ENCODE measurements around the gene ROR2.

ROR2 gene

DNA sequence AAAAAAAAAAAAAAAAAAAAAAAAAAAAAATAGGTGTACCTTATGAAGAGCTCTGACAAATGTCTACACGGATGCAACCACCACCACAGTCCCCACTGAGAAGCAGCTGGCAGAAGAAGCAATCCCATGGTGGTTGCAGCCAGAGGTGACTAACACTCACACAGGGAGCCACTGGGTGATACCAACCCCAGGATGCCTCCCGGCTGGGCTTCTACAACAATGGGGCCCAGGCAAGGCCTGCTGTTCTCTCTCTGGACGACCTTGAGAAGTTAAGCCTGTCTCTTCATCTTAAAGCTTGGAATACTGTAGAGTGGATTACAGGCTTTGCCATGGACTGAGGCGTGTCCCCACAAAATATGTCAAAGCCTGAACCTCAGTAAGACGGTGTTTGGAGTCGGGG is 104.1 kb downstream of the ROR2 start:
- H3K4me3 Mint-ChIP-seq = no peak overlapping the region
- H3K27ac Mint-ChIP-seq = no peak overlapping the region
- no peak for DNase-seq
- no peaks in the 10 kb centered on the region for H3K9me3 Mint-ChIP-seq
- H3K27me3 Mint-ChIP-seq = peaks cover 50% of the 10 kb centered on the region
- no peaks in the 10 kb centered on the region for H3K36me3 Mint-ChIP-seq
- H3K4me1 Mint-ChIP-seq = peaks cover 16% of the 10 kb centered on the region
- CTCF ChIA-PET = no interaction called here

DNA sequence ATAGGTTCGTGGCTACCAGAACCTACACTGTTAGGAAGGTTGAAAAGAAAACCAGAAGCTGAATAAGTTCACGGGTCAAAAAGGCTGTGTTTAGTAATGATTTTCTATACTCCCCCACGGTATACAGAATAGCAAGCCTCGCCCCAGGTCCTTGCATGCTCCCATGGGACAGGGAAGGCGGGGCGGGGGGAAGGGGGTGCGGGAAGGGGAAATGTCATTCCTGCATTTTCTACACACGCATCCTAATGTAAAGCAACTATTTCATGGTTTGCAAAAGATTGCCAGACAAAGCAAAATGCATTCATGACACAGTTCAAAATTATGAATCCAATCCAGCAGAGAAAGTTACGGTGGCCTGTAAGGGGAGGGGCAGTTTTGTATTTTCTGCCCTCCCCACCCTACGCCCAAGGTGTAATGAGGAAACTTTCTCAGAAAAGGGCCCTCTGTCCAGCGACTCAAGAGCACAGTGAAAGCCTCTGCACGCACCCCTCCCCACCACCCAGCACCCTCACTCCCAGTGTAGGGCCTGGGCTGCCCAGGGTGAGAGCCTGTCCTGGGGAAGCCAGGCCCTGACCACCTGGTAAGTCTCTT is 105.2 kb downstream of the ROR2 start:
- H3K4me1 Mint-ChIP-seq = peaks cover 20% of the 10 kb centered on the region
- no peak for DNase-seq
- no peak overlapping the region for H3K27ac Mint-ChIP-seq
- H3K27me3 Mint-ChIP-seq = peaks cover 50% of the 10 kb centered on the region
- CTCF ChIA-PET = no interaction called here
- no peak overlapping the region for H3K4me3 Mint-ChIP-seq
- H3K9me3 Mint-ChIP-seq = no peaks in the 10 kb centered on the region
- no peaks in the 10 kb centered on the region for H3K36me3 Mint-ChIP-seq

DNA sequence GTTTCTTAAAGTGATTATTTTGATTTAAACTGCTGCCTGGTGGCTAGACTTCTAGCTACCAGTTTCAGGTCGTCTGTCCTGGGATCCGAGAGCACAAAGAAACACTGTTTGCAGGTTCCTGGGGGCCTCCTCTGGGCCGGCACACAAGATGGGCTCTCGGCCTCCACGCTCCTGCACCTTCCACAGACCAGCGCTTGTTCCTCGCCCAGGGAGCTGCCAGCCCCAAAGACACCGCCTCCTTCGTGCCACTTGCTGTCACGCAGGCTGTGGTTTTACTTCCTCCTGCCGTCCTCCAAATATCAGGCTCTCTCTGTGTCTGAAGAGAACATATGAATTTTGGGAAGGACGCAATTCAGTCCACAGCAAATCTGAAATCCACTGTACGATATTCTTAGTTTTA is 105.8 kb downstream of the ROR2 start:
- Mint-ChIP-seq H3K36me3 (no peaks in the 10 kb centered on the region), H3K4me3 (no peak overlapping the region), H3K9me3 (no peaks in the 10 kb centered on the region), H3K4me1 (peaks cover 22% of the 10 kb centered on the region), H3K27me3 (peaks cover 50% of the 10 kb centered on the region), H3K27ac (no peak overlapping the region)
- no peak for DNase-seq
- CTCF ChIA-PET = no interaction called here

DNA sequence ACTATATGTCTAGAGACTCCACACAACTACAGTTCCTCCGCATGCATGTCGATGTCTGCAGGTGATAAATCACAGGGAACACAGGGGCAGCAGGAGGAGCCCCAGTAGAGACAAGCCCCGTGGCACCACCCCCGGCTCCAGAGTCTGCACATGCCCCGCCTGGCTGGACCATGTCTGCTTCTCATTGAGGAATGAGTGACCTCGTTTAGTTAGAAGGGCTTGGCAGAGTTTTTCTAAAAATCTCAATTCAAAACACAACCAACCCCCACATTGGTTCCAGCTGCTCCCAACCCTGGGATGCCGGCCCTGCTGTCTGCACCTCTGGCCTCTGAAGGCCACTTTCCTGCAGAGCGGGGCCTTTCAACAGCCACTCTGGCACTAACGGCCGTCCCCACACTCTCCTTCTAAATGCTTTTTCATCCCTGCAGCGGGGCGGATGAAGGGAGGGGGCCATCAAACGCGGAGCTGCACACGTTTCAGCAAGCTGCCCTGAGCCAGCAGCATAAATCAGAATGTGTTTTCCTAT is 106.3 kb downstream of the ROR2 start:
- Mint-ChIP-seq H3K4me1 (peaks cover 22% of the 10 kb centered on the region), H3K36me3 (no peaks in the 10 kb centered on the region), H3K9me3 (no peaks in the 10 kb centered on the region), H3K27me3 (peaks cover 50% of the 10 kb centered on the region), H3K27ac (no peak overlapping the region), H3K4me3 (no peak overlapping the region)
- DNase-seq = no peak
- CTCF ChIA-PET = interaction anchor here (0.6 kb wide), 1 partner anchor 89 kb away, joined by 3 read pairs; no protein-coding TSS in a partner anchor

DNA sequence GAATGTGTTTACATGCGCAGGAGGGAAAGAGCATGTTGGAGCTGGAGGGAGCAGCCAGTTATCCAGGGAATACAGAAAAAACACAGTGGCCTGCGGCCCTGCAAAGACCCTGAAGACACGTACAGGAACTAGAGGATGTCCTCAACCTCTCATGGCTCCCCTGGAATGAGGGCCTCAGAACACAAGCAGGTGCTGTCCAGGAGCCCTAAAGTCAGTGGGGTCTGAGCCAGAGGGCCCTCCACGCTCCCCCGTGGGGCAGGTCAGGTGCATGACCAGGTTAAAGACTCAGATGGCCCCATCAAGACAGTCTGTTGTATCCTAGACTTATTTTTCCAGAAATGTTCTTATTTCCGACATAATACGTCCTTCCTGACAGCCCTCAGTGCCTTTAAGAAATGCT is 106.9 kb downstream of the ROR2 start:
- CTCF ChIA-PET = interaction anchor here (0.6 kb wide), 1 partner anchor 90 kb away, joined by 3 read pairs; no protein-coding TSS in a partner anchor
- peaks cover 22% of the 10 kb centered on the region for H3K4me1 Mint-ChIP-seq
- no peaks in the 10 kb centered on the region for H3K9me3 Mint-ChIP-seq
- H3K27ac Mint-ChIP-seq = no peak overlapping the region
- no peak overlapping the region for H3K4me3 Mint-ChIP-seq
- no peak for DNase-seq
- peaks cover 55% of the 10 kb centered on the region for H3K27me3 Mint-ChIP-seq
- no peaks in the 10 kb centered on the region for H3K36me3 Mint-ChIP-seq

DNA sequence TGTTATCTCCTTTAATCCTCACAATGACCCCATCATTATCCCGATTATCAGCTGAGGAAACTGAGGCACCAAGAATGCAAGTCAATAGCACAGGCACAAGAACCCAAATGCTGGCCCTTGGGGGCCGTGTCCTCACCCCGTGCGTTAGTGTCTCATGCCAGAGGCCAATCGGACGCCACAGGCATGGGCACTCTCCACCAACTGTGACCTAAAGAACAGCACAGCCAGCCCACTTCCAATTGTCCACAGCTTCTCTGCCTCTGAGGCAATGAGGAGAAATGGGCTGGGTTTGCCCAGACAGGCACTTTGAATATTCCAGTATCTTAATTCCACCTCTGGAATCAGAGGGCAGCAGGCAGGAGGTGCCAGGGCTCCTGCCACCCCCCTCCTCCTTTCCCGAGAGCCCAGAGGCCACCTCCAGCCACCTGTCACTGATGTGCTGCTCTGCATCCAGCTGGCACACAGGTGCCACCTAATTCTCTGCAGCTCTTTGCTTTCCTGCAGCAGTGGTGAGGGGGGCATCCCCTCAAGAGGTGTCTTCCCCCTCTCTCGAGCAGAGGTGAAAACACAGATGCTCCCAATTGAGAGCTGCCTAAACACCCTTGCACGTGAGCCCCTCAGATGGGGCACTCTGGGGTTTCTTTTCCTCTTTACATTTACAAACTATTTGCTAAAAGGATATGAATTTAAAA is 107.5 kb downstream of the ROR2 start:
- CTCF ChIA-PET = no interaction called here
- Mint-ChIP-seq H3K4me1 (peaks cover 16% of the 10 kb centered on the region), H3K4me3 (no peak overlapping the region), H3K9me3 (no peaks in the 10 kb centered on the region), H3K27me3 (peaks cover 52% of the 10 kb centered on the region), H3K27ac (no peak overlapping the region), H3K36me3 (no peaks in the 10 kb centered on the region)
- DNase-seq = no peak

DNA sequence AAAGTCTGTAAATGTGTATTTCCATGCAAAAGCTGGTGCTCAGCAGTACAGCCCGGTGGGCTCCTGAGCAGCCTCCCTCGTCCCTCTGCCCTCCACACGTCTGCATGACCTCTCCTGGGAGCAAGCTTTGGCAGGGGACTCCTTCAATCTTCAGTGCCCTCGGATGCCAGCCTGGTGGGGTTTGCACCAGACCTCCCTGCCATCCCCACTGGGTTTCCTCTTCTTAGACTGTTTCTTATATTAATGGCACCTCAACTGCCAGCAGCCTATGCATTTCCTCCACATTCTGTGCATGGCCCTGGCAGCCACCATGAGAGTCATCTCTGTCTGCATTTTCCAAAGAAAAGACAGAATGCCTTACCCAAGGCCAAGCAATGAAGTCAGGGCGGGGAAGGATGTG is 108.4 kb downstream of the ROR2 start:
- no peaks in the 10 kb centered on the region for H3K36me3 Mint-ChIP-seq
- no peak overlapping the region for H3K4me3 Mint-ChIP-seq
- no peak overlapping the region for H3K27ac Mint-ChIP-seq

DNA sequence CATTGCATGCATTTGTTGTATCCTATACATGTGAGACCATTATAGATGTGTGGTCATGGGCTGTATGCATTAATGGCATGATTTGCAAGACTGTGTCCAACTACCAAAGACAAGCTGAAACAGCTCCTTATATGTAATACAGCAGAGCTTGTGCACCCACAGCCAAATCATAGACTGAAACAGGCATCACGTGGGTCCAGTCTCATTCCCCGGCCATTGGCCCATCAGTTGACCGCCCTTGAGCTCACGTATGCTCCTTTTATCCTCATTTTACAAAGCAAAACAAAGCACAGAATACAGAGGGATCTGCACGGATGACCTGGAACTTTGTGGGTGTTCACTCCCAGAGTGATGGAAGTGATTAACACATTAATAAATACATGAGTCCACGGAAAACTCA is 109.1 kb downstream of the ROR2 start:
- Mint-ChIP-seq H3K9me3 (no peaks in the 10 kb centered on the region), H3K27me3 (peaks cover 43% of the 10 kb centered on the region), H3K4me3 (no peak overlapping the region), H3K4me1 (peaks cover 13% of the 10 kb centered on the region), H3K27ac (no peak overlapping the region), H3K36me3 (no peaks in the 10 kb centered on the region)
- no peak for DNase-seq
- CTCF ChIA-PET = no interaction called here

More for the DNA sequence above, 108.4 kb downstream of the ROR2 start:
- CTCF ChIA-PET = no interaction called here
- Mint-ChIP-seq H3K4me1 (peaks cover 13% of the 10 kb centered on the region), H3K27me3 (peaks cover 48% of the 10 kb centered on the region), H3K9me3 (no peaks in the 10 kb centered on the region)
- no peak for DNase-seq

DNA sequence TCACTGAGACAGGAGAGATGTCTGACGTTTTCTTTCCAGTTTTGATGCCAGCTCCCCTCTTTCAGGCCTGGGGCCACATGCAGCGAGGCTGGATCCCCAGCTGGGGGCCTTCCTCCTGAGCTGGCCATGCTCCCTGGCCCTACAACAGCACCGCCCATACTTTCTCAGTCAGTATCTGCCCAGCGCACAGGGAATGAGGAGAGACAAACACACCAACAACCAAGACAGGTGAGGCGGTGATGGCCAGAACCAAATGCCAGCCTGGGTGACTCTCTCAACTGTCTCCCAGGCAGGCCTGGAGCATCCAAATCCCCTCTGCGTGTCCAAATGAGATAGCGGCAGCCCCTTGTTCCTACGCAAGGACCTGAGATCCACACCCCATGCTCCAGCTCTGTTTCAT is 109.6 kb downstream of the ROR2 start:
- Mint-ChIP-seq H3K27ac (no peak overlapping the region), H3K27me3 (peaks cover 43% of the 10 kb centered on the region), H3K4me3 (no peak overlapping the region), H3K4me1 (peaks cover 13% of the 10 kb centered on the region), H3K9me3 (no peaks in the 10 kb centered on the region), H3K36me3 (no peaks in the 10 kb centered on the region)
- CTCF ChIA-PET = no interaction called here
- DNase-seq = no peak

DNA sequence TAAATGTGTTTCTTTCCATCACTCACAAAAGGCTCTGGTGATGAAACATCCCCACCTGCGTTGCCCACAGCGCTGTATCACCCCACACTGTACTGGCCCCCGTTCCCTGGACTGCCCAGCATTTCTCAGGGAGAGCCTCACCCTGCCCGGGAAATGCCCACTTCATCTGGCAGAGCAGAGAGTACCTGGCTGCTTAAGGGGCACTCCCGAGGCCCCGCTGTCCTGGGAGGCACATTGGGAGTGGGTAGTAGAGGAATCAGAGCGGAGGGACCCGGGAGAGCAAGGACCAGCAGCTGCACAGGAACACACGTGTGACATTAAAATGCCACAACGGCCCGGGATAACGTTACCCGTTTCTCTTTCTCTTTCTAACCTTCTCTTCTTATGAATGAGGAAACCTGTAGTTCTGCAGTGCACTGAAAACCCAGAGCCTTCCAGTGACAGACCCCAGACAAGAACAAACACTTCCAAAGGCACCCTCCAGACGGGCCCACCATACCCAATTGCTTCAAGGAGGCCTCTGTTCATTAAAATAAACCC is 110.0 kb downstream of the ROR2 start:
- peaks cover 43% of the 10 kb centered on the region for H3K27me3 Mint-ChIP-seq
- H3K4me3 Mint-ChIP-seq = no peak overlapping the region
- no peak for DNase-seq
- CTCF ChIA-PET = no interaction called here
- no peak overlapping the region for H3K27ac Mint-ChIP-seq
- peaks cover 13% of the 10 kb centered on the region for H3K4me1 Mint-ChIP-seq
- H3K9me3 Mint-ChIP-seq = no peaks in the 10 kb centered on the region
- no peaks in the 10 kb centered on the region for H3K36me3 Mint-ChIP-seq

DNA sequence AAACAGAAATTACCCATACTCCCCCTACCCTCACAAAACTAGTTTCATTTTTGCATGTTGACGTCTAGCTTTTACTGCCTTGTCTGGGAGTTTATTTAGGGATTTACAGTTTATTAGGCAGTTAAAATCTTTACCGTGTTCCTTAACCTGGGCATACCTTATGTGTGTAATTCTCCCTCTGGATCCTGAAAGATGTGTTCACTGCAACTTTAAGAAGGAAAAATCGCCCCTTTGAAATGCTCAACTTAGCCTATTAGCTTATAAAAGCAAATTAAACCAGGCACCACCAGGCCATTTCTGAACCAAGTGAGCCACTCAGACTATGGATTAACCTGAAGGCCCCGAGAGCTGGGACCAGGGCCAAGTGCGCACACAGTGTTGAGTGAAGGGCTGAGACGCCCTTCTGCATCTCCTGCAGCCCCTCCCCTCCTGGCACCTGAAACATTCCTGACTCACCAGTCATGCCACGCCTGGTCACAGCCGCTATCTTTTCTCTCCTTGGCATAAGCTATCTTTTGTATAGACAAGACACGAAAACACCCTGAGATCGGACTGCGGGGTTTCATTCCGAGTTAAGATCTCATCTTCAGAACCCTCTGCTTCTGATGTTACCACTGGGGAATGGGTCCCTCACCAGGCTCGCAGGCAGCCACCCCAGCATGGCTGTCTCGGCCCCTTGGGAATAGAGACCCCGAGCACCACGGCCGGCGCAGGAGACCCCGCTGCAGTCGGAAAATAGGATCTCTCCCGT is 111.9 kb downstream of the ROR2 start:
- peaks cover 6% of the 10 kb centered on the region for H3K4me1 Mint-ChIP-seq
- H3K36me3 Mint-ChIP-seq = no peaks in the 10 kb centered on the region
- CTCF ChIA-PET = interaction anchor here (0.7 kb wide), 1 partner anchor 117 kb away, joined by 3 read pairs; no protein-coding TSS in a partner anchor
- H3K27me3 Mint-ChIP-seq = peaks cover 35% of the 10 kb centered on the region
- no peaks in the 10 kb centered on the region for H3K9me3 Mint-ChIP-seq
- no peak overlapping the region for H3K27ac Mint-ChIP-seq
- no peak overlapping the region for H3K4me3 Mint-ChIP-seq
- no peak for DNase-seq

DNA sequence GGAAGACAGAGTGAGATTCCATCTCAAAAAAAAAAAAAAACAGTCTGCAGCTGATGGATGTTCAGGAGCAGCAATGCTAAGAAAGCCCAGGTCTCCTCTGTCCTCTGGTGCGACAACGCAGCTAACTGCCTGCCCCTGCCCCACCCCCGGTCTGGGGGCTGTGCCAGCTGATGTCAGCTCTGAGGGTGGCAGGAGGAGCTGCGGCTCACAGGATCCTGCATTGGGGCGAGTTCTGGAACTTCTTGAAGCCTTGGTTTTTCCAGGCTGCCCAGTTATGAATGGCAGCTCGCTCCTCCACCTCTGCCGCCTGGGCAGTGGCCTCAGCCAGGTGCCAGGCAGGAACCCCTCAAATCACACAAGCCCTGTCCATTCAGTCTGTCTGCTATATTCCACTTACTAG is 113.5 kb downstream of the ROR2 start:
- DNase-seq = no peak
- Mint-ChIP-seq H3K9me3 (no peaks in the 10 kb centered on the region), H3K27ac (no peak overlapping the region), H3K4me1 (peaks cover 6% of the 10 kb centered on the region), H3K4me3 (no peak overlapping the region), H3K27me3 (peaks cover 20% of the 10 kb centered on the region), H3K36me3 (no peaks in the 10 kb centered on the region)
- CTCF ChIA-PET = no interaction called here

DNA sequence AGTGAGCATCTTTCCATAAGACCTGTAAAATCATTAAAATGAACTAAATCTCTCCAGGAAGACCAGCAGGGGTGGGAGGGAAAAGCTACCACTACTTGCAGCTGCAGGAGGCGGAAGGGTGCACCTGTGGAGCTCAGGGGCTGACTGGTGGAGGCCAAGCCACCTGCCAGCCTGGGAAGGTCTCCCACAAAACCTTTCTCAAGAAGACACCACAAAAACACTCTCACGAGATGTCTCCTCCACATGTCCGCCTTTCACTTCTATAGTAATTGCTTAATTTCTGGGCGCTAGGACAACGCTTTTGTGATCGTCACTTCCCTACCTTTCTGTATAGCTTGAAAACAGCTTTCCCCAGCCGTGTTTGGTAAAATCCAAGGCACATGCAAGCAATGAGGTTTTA is 114.4 kb downstream of the ROR2 start:
- DNase-seq = no peak
- CTCF ChIA-PET = no interaction called here
- H3K27ac Mint-ChIP-seq = no peak overlapping the region
- no peaks in the 10 kb centered on the region for H3K36me3 Mint-ChIP-seq
- peaks cover 18% of the 10 kb centered on the region for H3K27me3 Mint-ChIP-seq
- H3K4me1 Mint-ChIP-seq = peaks cover 6% of the 10 kb centered on the region
- H3K4me3 Mint-ChIP-seq = no peak overlapping the region
- H3K9me3 Mint-ChIP-seq = no peaks in the 10 kb centered on the region

DNA sequence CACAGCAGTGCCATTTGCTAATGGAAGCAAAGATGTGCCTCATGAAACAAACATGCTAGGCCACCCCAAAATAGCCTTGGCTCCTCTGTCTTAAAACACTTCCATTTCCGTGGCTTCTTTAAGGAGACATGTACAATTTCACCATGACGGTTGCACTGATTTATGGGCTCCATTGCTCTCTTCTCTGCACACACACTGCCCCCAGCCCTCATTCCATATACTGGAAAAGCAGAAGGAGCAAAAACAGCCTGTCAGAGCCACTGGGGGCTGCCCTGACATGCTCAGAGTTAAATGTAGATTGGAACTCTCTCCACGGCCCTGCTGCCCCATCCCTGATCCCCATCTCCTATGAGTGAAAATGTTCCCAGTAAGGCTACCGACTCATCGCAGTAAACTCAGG is 114.8 kb downstream of the ROR2 start:
- DNase-seq = no peak
- no peak overlapping the region for H3K4me3 Mint-ChIP-seq
- CTCF ChIA-PET = no interaction called here
- no peak overlapping the region for H3K27ac Mint-ChIP-seq
- H3K27me3 Mint-ChIP-seq = peaks cover 18% of the 10 kb centered on the region
- H3K4me1 Mint-ChIP-seq = peaks cover 5% of the 10 kb centered on the region
- no peaks in the 10 kb centered on the region for H3K9me3 Mint-ChIP-seq
- no peaks in the 10 kb centered on the region for H3K36me3 Mint-ChIP-seq
